Stomach smooth muscle (tissue), 2 donors: ENCODE results near the gene PPP2CA.
A peak's percentile ranks its signal among the peaks of the same experiment; 100 is the strongest.
"Not testable (repeated sequence)": the region's sequence is repeated elsewhere in the genome, so short reads cannot be mapped to it uniquely, and the experiment has no call there.

ENCODE experiments used
- H3K27ac ChIP-seq: one replicate; pipeline ENCODE4 v1.7.0; 2013; ENCODE audit warnings: mild to moderate bottlenecking, low read length, inconsistent platforms
- H3K27me3 ChIP-seq, 2 donors: one replicate each; pipeline ENCODE4 v1.7.0; 2013; ENCODE audit warnings: low read length in 2 of 2; ENCODE audit not compliant: insufficient read depth in 2 of 2, control insufficient read depth in 1 of 2
- H3K36me3 ChIP-seq, 2 donors: one replicate each; pipeline ENCODE4 v1.7.0; 2013; ENCODE audit warnings: low read length in 2 of 2; ENCODE audit not compliant: control insufficient read depth in 2 of 2, insufficient read depth in 2 of 2
- H3K4me1 ChIP-seq: one replicate; pipeline ENCODE4 v1.7.0; 2013; ENCODE audit warnings: low read length; ENCODE audit not compliant: control insufficient read depth, insufficient read depth
- H3K4me3 ChIP-seq, 2 donors: one replicate each; pipeline ENCODE4 v1.7.0; 2013; ENCODE audit warnings: low read length in 2 of 2
- H3K9ac ChIP-seq, 2 donors: one replicate each; pipeline ENCODE4 v1.7.0; 2013; ENCODE audit warnings: low read length in 2 of 2, mild to moderate bottlenecking in 1 of 2
- H3K9me3 ChIP-seq, 2 donors: one replicate each; pipeline ENCODE4 v1.7.0; 2013; ENCODE audit warnings: low read length in 2 of 2; ENCODE audit not compliant: control insufficient read depth in 2 of 2
- donor health status: healthy.
- donor health status: Pancreatic carcinoma.

The PPP2CA gene

GRCh38 chr5:134223406-134224248, 2.2 kb downstream of the PPP2CA start:
- no peak overlapping the region for H3K27ac ChIP-seq
- H3K4me1 ChIP-seq: peaks cover 12% of the 10 kb centered on the region

GRCh38 chr5:134221690-134222089, 4.2 kb downstream of the PPP2CA start:
- not testable (repeated sequence) for H3K4me1 ChIP-seq, H3K27ac ChIP-seq, H3K9me3 ChIP-seq, H3K36me3 ChIP-seq, H3K4me3 ChIP-seq, H3K27me3 ChIP-seq, H3K9ac ChIP-seq

More at GRCh38 chr5:134223406-134224248, 2.2 kb downstream of the PPP2CA start:
- H3K4me3 ChIP-seq: peak overlapping the region; percentile 85 to 93
- no peaks in the 10 kb centered on the region for H3K9me3 ChIP-seq
- peak overlapping the region in 1 of 2 donors; percentile 97 for H3K9ac ChIP-seq
- H3K27me3 ChIP-seq: no peaks in the 10 kb centered on the region
- H3K36me3 ChIP-seq: no peaks in the 10 kb centered on the region

- Histone ChIP-seq H3K36me3 (no peaks in the 10 kb centered on the region), H3K4me1 (peaks cover 13% of the 10 kb centered on the region), H3K27ac (no peak overlapping the region), H3K9ac (no peak overlapping the region), H3K27me3 (no peaks in the 10 kb centered on the region), H3K9me3 (no peaks in the 10 kb centered on the region), H3K4me3 (no peak overlapping the region)
Measured at GRCh38 chr5:134215757-134216156, 10.1 kb downstream of the PPP2CA start.

- not testable (repeated sequence) for H3K36me3 ChIP-seq, H3K9ac ChIP-seq, H3K27me3 ChIP-seq, H3K27ac ChIP-seq, H3K9me3 ChIP-seq, H3K4me3 ChIP-seq
- peaks cover 11% of the 10 kb centered on the region for H3K4me1 ChIP-seq
Measured at GRCh38 chr5:134211263-134212031, 14.4 kb downstream of the PPP2CA start.

GRCh38 chr5:134209477-134210245, 16.2 kb downstream of the PPP2CA start:
- no peak overlapping the region for H3K27ac ChIP-seq
- H3K9me3 ChIP-seq: no peaks in the 10 kb centered on the region
- no peak overlapping the region for H3K9ac ChIP-seq
- H3K36me3 ChIP-seq: peaks cover 0 to 4% of the 10 kb centered on the region in 2 donors
- H3K4me3 ChIP-seq: no peak overlapping the region
- no peaks in the 10 kb centered on the region for H3K27me3 ChIP-seq
- peaks cover 11% of the 10 kb centered on the region for H3K4me1 ChIP-seq

- no peaks in the 10 kb centered on the region for H3K27me3 ChIP-seq
- no peaks in the 10 kb centered on the region for H3K9me3 ChIP-seq
- H3K4me1 ChIP-seq: peaks cover 11% of the 10 kb centered on the region
- H3K36me3 ChIP-seq: peaks cover 3 to 11% of the 10 kb centered on the region in 2 donors
- no peak overlapping the region for H3K27ac ChIP-seq
- no peak overlapping the region for H3K9ac ChIP-seq
- H3K4me3 ChIP-seq: no peak overlapping the region
Measured at GRCh38 chr5:134207696-134208095, 18.2 kb downstream of the PPP2CA start.

GRCh38 chr5:134206627-134207160, 19.2 kb downstream of the PPP2CA start:
- Histone ChIP-seq H3K27ac (no peak overlapping the region), H3K27me3 (no peaks in the 10 kb centered on the region), H3K4me3 (no peak overlapping the region), H3K9ac (no peak overlapping the region), H3K36me3 (peaks cover 3 to 19% of the 10 kb centered on the region in 2 donors), H3K4me1 (peaks cover 9% of the 10 kb centered on the region), H3K9me3 (no peaks in the 10 kb centered on the region)

GRCh38 chr5:134204575-134204974, 21.3 kb downstream of the PPP2CA start:
- H3K9ac ChIP-seq: no peak overlapping the region
- H3K4me1 ChIP-seq: peaks cover 3% of the 10 kb centered on the region
- peaks cover 18 to 39% of the 10 kb centered on the region in 2 donors for H3K36me3 ChIP-seq
- H3K27ac ChIP-seq: no peak overlapping the region
- no peaks in the 10 kb centered on the region for H3K9me3 ChIP-seq
- H3K27me3 ChIP-seq: no peaks in the 10 kb centered on the region
- no peak overlapping the region for H3K4me3 ChIP-seq

- Histone ChIP-seq H3K4me1 (peaks cover 3% of the 10 kb centered on the region), H3K9me3 (no peaks in the 10 kb centered on the region), H3K27ac (no peak overlapping the region), H3K4me3 (no peak overlapping the region), H3K27me3 (no peaks in the 10 kb centered on the region), H3K36me3 (peaks cover 24 to 48% of the 10 kb centered on the region in 2 donors), H3K9ac (no peak overlapping the region)
Measured at GRCh38 chr5:134203630-134204029, 22.2 kb downstream of the PPP2CA start.

GRCh38 chr5:134195666-134196065, 30.2 kb downstream of the PPP2CA start:
- Histone ChIP-seq H3K27me3 (no peaks in the 10 kb centered on the region), H3K9me3 (no peaks in the 10 kb centered on the region), H3K36me3 (peaks cover 23 to 37% of the 10 kb centered on the region in 2 donors), H3K4me1 (no peaks in the 10 kb centered on the region), H3K4me3 (no peak overlapping the region), H3K9ac (no peak overlapping the region), H3K27ac (no peak overlapping the region)
